Measurements from ENCODE around the gene PLTP. TPM values are rescaled to one million over a fixed set of nuclear protein-coding genes. Genes with fewer than 3 reads are reported as not detected.
"Not testable (repeated sequence)": the region's sequence is repeated elsewhere in the genome, so short reads cannot be mapped to it uniquely, and the experiment has no call there.

The PLTP gene
- total RNA-seq, 1 donor from 2014 or later, result 28.1 TPM

- DNase-seq (ENCODE audit: extremely low read depth, low read depth, low spot score), result peak; percentile 96
Measured at GRCh38 chr20:45880988-45881788, 30.8 kb downstream of the PLTP start, which contains the start of gene ZSWIM1. Gene ZSWIM1 (plus strand): TSS chr20:45881227. CDS start chr20:45882593, 1,366 bp downstream.

GRCh38 chr20:45878076-45878761 is 33.7 kb downstream of the PLTP start:
- no peak for DNase-seq (ENCODE audit: extremely low read depth, low read depth, low spot score)

- no peak for DNase-seq (ENCODE audit: extremely low read depth, low read depth, low spot score)
Measured at GRCh38 chr20:45874576-45874975, 37.4 kb downstream of the PLTP start.

GRCh38 chr20:45874104-45874481 is 37.9 kb downstream of the PLTP start:
- not testable (repeated sequence) for DNase-seq (ENCODE audit: extremely low read depth, low read depth, low spot score)

- no peak for DNase-seq (ENCODE audit: extremely low read depth, low read depth, low spot score)
Measured at GRCh38 chr20:45873409-45874103, 38.4 kb downstream of the PLTP start.

- no peak for DNase-seq (ENCODE audit: extremely low read depth, low read depth, low spot score)
Measured at GRCh38 chr20:45872626-45873025, 39.3 kb downstream of the PLTP start.

GRCh38 chr20:45867819-45868176 is 44.2 kb downstream of the PLTP start:
- DNase-seq (ENCODE audit: extremely low read depth, low read depth, low spot score), result no peak

- DNase-seq (ENCODE audit: extremely low read depth, low read depth, low spot score), result no peak
Measured at GRCh38 chr20:45867136-45867818, 44.7 kb downstream of the PLTP start.

GRCh38 chr20:45866454-45866853 is 45.5 kb downstream of the PLTP start:
- no peak for DNase-seq (ENCODE audit: extremely low read depth, low read depth, low spot score)

GRCh38 chr20:45863543-45864470 is 48.1 kb downstream of the PLTP start:
- no peak for DNase-seq (ENCODE audit: extremely low read depth, low read depth, low spot score)

- DNase-seq (ENCODE audit: extremely low read depth, low read depth, low spot score), result no peak
Measured at GRCh38 chr20:45861221-45862075, 50.5 kb downstream of the PLTP start.

GRCh38 chr20:45860560-45861220 is 51.3 kb downstream of the PLTP start:
- no peak for DNase-seq (ENCODE audit: extremely low read depth, low read depth, low spot score)

- no peak for DNase-seq (ENCODE audit: extremely low read depth, low read depth, low spot score)
Measured at GRCh38 chr20:45859916-45860315, 52.0 kb downstream of the PLTP start.

GRCh38 chr20:45857882-45858216 is 54.1 kb downstream of the PLTP start:
- DNase-seq (ENCODE audit: extremely low read depth, low read depth, low spot score), result no peak

- peak; percentile 100 for DNase-seq (ENCODE audit: extremely low read depth, low read depth, low spot score)
Measured at GRCh38 chr20:45857114-45857881, 54.7 kb downstream of the PLTP start, which contains the start of the genes ACOT8 and ZSWIM3. Gene ACOT8 (minus strand): TSS chr20:45857392. CDS start chr20:45857315, 77 bp downstream. Gene ZSWIM3 (plus strand): TSS chr20:45857614. CDS start chr20:45857826, 212 bp downstream.

GRCh38 chr20:45853484-45853883 is 58.5 kb downstream of the PLTP start:
- no peak for DNase-seq (ENCODE audit: extremely low read depth, low read depth, low spot score)

GRCh38 chr20:45852326-45852725 is 59.6 kb downstream of the PLTP start:
- DNase-seq (ENCODE audit: extremely low read depth, low read depth, low spot score), result no peak

GRCh38 chr20:45851501-45851900 is 60.5 kb downstream of the PLTP start:
- DNase-seq (ENCODE audit: extremely low read depth, low read depth, low spot score), result no peak

Measured in glomerular endothelial cell (primary cell).